Femur (tissue), 1 donor: ENCODE data around the gene SLC27A1.
"Not testable (repeated sequence)": the region's sequence is repeated elsewhere in the genome, so short reads cannot be mapped to it uniquely, and the experiment has no call there.

Experiments used
- DNase-seq: peaks from one replicate; pipeline ENCODE4 v3.0.0-alpha.2; 2017

Gene SLC27A1

GRCh38 chr19:17457616-17458015, 12.7 kb upstream of the SLC27A1 start:
- no peak for DNase-seq

GRCh38 chr19:17458970-17459369, 11.4 kb upstream of the SLC27A1 start:
- DNase-seq: no peak

- no peak for DNase-seq
Measured at GRCh38 chr19:17460372-17461230, 9.7 kb upstream of the SLC27A1 start, which contains the start of gene NXNL1. Gene NXNL1 (minus strand): TSS chr19:17460926. CDS start chr19:17460869, 57 bp downstream.

- DNase-seq: no peak
Measured at GRCh38 chr19:17466487-17466850, 3.9 kb upstream of the SLC27A1 start.

GRCh38 chr19:17467471-17468301, 2.6 kb upstream of the SLC27A1 start:
- no peak for DNase-seq

GRCh38 chr19:17468302-17469091, 1.8 kb upstream of the SLC27A1 start:
- DNase-seq: no peak

- DNase-seq: no peak
Measured at GRCh38 chr19:17469092-17469480, 1.2 kb upstream of the SLC27A1 start.

GRCh38 chr19:17469481-17470067, 750 bp upstream of the SLC27A1 start:
- DNase-seq: peak; percentile 95

- no peak for DNase-seq
Measured at GRCh38 chr19:17471410-17472125, 1.2 kb downstream of the SLC27A1 start.

- DNase-seq: no peak
Measured at GRCh38 chr19:17473041-17473440, 2.7 kb downstream of the SLC27A1 start.

- DNase-seq: not testable (repeated sequence)
Measured at GRCh38 chr19:17475011-17475540, 4.8 kb downstream of the SLC27A1 start.

GRCh38 chr19:17475541-17476115, 5.3 kb downstream of the SLC27A1 start:
- DNase-seq: peak; percentile 88

- no peak for DNase-seq
Measured at GRCh38 chr19:17479325-17479791, 9.0 kb downstream of the SLC27A1 start.

- DNase-seq: no peak
Measured at GRCh38 chr19:17481986-17482385, 11.7 kb downstream of the SLC27A1 start.

- DNase-seq: no peak
Measured at GRCh38 chr19:17482877-17483604, 12.7 kb downstream of the SLC27A1 start.

GRCh38 chr19:17483605-17484002, 13.3 kb downstream of the SLC27A1 start:
- no peak for DNase-seq

GRCh38 chr19:17484520-17485185, 14.3 kb downstream of the SLC27A1 start:
- DNase-seq: no peak

GRCh38 chr19:17486545-17487240, 16.4 kb downstream of the SLC27A1 start:
- no peak for DNase-seq
